Measurements from ENCODE around the gene IAPP. TPM values are rescaled to one million over a fixed set of nuclear protein-coding genes. Genes with fewer than 3 reads are reported as not detected.
"Not testable (repeated sequence)": the region's sequence is repeated elsewhere in the genome, so short reads cannot be mapped to it uniquely, and the experiment has no call there.

The IAPP gene
- total RNA-seq, 1 donor from 2014 or later = not detected

- TF ChIP-seq CTCF (conservative IDR thresholded peaks at IDR 0.05; ENCODE audit: low read depth, low read length) = no peak
- H3K4me3 ChIP-seq (ENCODE audit: low read depth, low read length) = no peak overlapping the region
These were observed 26.0 kb upstream of the IAPP start for GRCh38 chr12:21346542-21347205.

GRCh38 chr12:21350975-21351374 is 21.7 kb upstream of the IAPP start:
- DNase-seq (ENCODE audit: low read depth) = no peak
- no peak for TF ChIP-seq CTCF (conservative IDR thresholded peaks at IDR 0.05; ENCODE audit: low read depth, low read length)
- no peak overlapping the region for H3K4me3 ChIP-seq (ENCODE audit: low read depth, low read length)

More at GRCh38 chr12:21346542-21347205, 26.0 kb upstream of the IAPP start:
- no peak for DNase-seq (ENCODE audit: low read depth)

GRCh38 chr12:21353487-21353886 is 19.2 kb upstream of the IAPP start:
- no peak overlapping the region for H3K4me3 ChIP-seq (ENCODE audit: low read depth, low read length)
- TF ChIP-seq CTCF (conservative IDR thresholded peaks at IDR 0.05; ENCODE audit: low read depth, low read length) = no peak
- no peak for DNase-seq (ENCODE audit: low read depth)

GRCh38 chr12:21353948-21354347 is 18.8 kb upstream of the IAPP start:
- H3K4me3 ChIP-seq (ENCODE audit: low read depth, low read length) = no peak overlapping the region
- DNase-seq (ENCODE audit: low read depth) = no peak
- TF ChIP-seq CTCF (conservative IDR thresholded peaks at IDR 0.05; ENCODE audit: low read depth, low read length) = no peak

- DNase-seq (ENCODE audit: low read depth) = no peak
- no peak for TF ChIP-seq CTCF (conservative IDR thresholded peaks at IDR 0.05; ENCODE audit: low read depth, low read length)
- H3K4me3 ChIP-seq (ENCODE audit: low read depth, low read length) = no peak overlapping the region
These were observed 18.1 kb upstream of the IAPP start for GRCh38 chr12:21354641-21355040.

GRCh38 chr12:21360632-21361031 is 12.1 kb upstream of the IAPP start:
- H3K4me3 ChIP-seq (ENCODE audit: low read depth, low read length); DNase-seq (ENCODE audit: low read depth): not testable (repeated sequence)

GRCh38 chr12:21369141-21369980 is 3.3 kb upstream of the IAPP start:
- H3K4me3 ChIP-seq (ENCODE audit: low read depth, low read length) = no peak overlapping the region
- DNase-seq (ENCODE audit: low read depth) = no peak
- no peak for TF ChIP-seq CTCF (conservative IDR thresholded peaks at IDR 0.05; ENCODE audit: low read depth, low read length)

All from epithelial cell of proximal tubule (primary cell).